HCT116 (cell line): ENCODE results near the gene PTGIS. TPM values are rescaled to one million over a fixed set of nuclear protein-coding genes. Genes with fewer than 3 reads are reported as not detected.

Source experiments
- ATAC-seq: fragments of 200-7000 bp; cut with Tn5 transposase; 2 replicates; pipeline ENCODE4 v1.9.1; 2020; ENCODE audit warnings: mild to moderate bottlenecking, moderate library complexity
- BruUV-seq: library from RNA; stranded (reverse); fragments of 400-500 nt; replicated peaks from 2 replicates; lab custom pipeline; 2021; lab: Mats Ljungman, UMichigan
- CTCF ChIA-PET: fragments of 300-600 bp; sonication (Branson Sonifier 250); formaldehyde crosslinking; loops from one replicate; lab custom pipeline; 2021; ENCODE audit warnings: antibody characterized with exemption; lab: Charles Lee
- POLR2A ChIA-PET: fragments of 300-600, 350-600 bp; sonication (Branson Sonifier 250); formaldehyde crosslinking; loops from one replicate; lab custom pipeline; 2021; ENCODE audit warnings: antibody characterized with exemption; lab: Charles Lee
- RAD21 ChIA-PET, 2 experiments: fragments of 300-600 bp; sonication (Branson Sonifier 250); formaldehyde crosslinking; loops; one replicate each; lab custom pipeline; 2023; ENCODE audit warnings: low total read pairs in 2 of 2; ENCODE audit not compliant: uncharacterized antibody in 2 of 2, unreplicated experiment in 2 of 2, low non-redundant PET in 1 of 2; lab: Charles Lee
- DNase-seq: peaks from one replicate; pipeline ENCODE4 v3.0.0-alpha.2; 2010; ENCODE audit warnings: low read depth, low spot score
- H2AFZ ChIP-seq: fragments of 200-600 bp; shearing (Covaris generic), sonication (generic); 2 replicates; pipeline ENCODE4 v1.6.1; 2017; ENCODE audit warnings: low read depth, mixed run types, mixed read lengths, antibody characterized with exemption, low read length; ENCODE audit not compliant: poor library complexity, severe bottlenecking
- H3K27ac ChIP-seq: 2 replicates; pipeline ENCODE4 v1.5.1; 2012; ENCODE audit warnings: low read depth, low read length
- H3K27me3 ChIP-seq: fragments of 200-600 bp; sonication (generic); 2 replicates; pipeline ENCODE4 v1.6.1; 2016; ENCODE audit warnings: mixed run types, low read length, mixed read lengths; ENCODE audit not compliant: insufficient read depth
- H3K36me3 ChIP-seq, 2 experiments: fragments of 200-500 bp in 1 of 2; fragments of 200-600 bp in 1 of 2; sonication (Bioruptor generic) in 1 of 2; sonication (generic) in 1 of 2; 2 replicates each; pipeline versions ENCODE4 v1.5.1 to v1.6.1; 2014 to 2016; ENCODE audit warnings: low read length in 2 of 2, inconsistent platforms in 1 of 2, mixed read lengths in 1 of 2, mixed run types in 1 of 2; ENCODE audit not compliant: insufficient read depth in 2 of 2, control insufficient read depth in 1 of 2
- H3K4me1 ChIP-seq, 2 experiments: fragments of 200-600 bp in 1 of 2; sonication (generic) in 1 of 2; 2 replicates each; pipeline versions ENCODE4 v1.5.1 to v1.6.1; 2012 to 2017; ENCODE audit warnings: low read length in 2 of 2, inconsistent platforms in 1 of 2, mild to moderate bottlenecking in 1 of 2, mixed read lengths in 1 of 2, mixed run types in 1 of 2, moderate library complexity in 1 of 2; ENCODE audit not compliant: insufficient read depth in 2 of 2, control insufficient read depth in 1 of 2
- H3K4me2 ChIP-seq: fragments of 200-600 bp; sonication (generic); 2 replicates; pipeline ENCODE4 v1.6.1; 2017; ENCODE audit warnings: mixed run types, low read length, mixed read lengths
- H3K4me3 ChIP-seq, 2 experiments: fragments of 200-600 bp in 1 of 2; sonication (generic) in 1 of 2; replicated peaks in 1 of 2; 2 replicates each; pipeline ENCODE4 v1.5.1; 2011 to 2016; ENCODE audit warnings: low read length in 2 of 2, control low read depth in 1 of 2, low read depth in 1 of 2, mild to moderate bottlenecking in 1 of 2, mixed read lengths in 1 of 2, mixed run types in 1 of 2
- H3K79me2 ChIP-seq: fragments of 200-600 bp; sonication (generic); 2 replicates; pipeline ENCODE4 v1.6.1; 2017; ENCODE audit warnings: mild to moderate bottlenecking, mixed run types, low read length, moderate library complexity, mixed read lengths; ENCODE audit not compliant: insufficient read depth
- H3K9ac ChIP-seq: fragments of 200-600 bp; sonication (generic); 2 replicates; pipeline ENCODE4 v1.6.1; 2016; ENCODE audit warnings: low read length, mixed read lengths
- H3K9me2 ChIP-seq: fragments of 200-600 bp; sonication (generic), shearing (Covaris generic); 2 replicates; pipeline ENCODE4 v1.6.1; 2017; ENCODE audit warnings: mixed run types, mild to moderate bottlenecking, moderate library complexity; ENCODE audit not compliant: insufficient read depth
- H3K9me3 ChIP-seq, 2 experiments: fragments of 200-500 bp in 1 of 2; fragments of 200-600 bp in 1 of 2; sonication (Bioruptor generic) in 1 of 2; sonication (generic) in 1 of 2; 2 replicates each; pipeline ENCODE4 v1.6.1; 2014 to 2017; ENCODE audit warnings: low read length in 2 of 2, mixed read lengths in 2 of 2, inconsistent platforms in 1 of 2, low read depth in 1 of 2, mild to moderate bottlenecking in 1 of 2, mixed run types in 1 of 2, moderate library complexity in 1 of 2; ENCODE audit not compliant: control insufficient read depth in 1 of 2, insufficient read depth in 1 of 2
- H4K20me1 ChIP-seq: fragments of 200-600 bp; sonication (generic), shearing (Covaris generic); 2 replicates; pipeline ENCODE4 v1.6.1; 2017; ENCODE audit warnings: mixed run types, mild to moderate bottlenecking, moderate library complexity; ENCODE audit not compliant: insufficient read depth
- CBX3 ChIP-seq: IDR thresholded peaks from 2 replicates; pipeline ENCODE4 v1.6.1; 2012; ENCODE audit warnings: low read depth
- POLR2A ChIP-seq: IDR thresholded peaks from 2 replicates; pipeline ENCODE4 v1.7.0; 2011; ENCODE audit warnings: borderline replicate concordance; ENCODE audit not compliant: insufficient read depth, insufficient read length; ENCODE audit errors: extremely low read depth
- SRF ChIP-seq: IDR thresholded peaks from 2 replicates; pipeline ENCODE4 v1.6.1; 2012; ENCODE audit warnings: low read depth
- intact Hi-C: fragments of 100-400 bp; cut with micrococcal nuclease; formaldehyde crosslinking; loops from 2 replicates; pipeline ENCODE4 v1.10.0; 2022
- total RNA-seq: library from RNA; stranded (reverse); gene quantifications from one replicate; pipeline ENCODE4 v1.2.1, GENCODE V29; 2021; ENCODE audit not compliant: unreplicated experiment
- TF ChIP-seq, protein P1 (sequence below), 3 experiments: fragments of 200-600 bp in 1 of 3; sonication (generic) in 1 of 3; IDR thresholded peaks in 2 of 3; conservative IDR thresholded peaks in 1 of 3; 2 replicates each; pipeline ENCODE4 v1.5.1; 2012 to 2017; ENCODE audit warnings: low read depth in 2 of 3, low read length in 2 of 3, antibody characterized with exemption in 1 of 3, borderline replicate concordance in 1 of 3, control low read depth in 1 of 3, mild to moderate bottlenecking in 1 of 3, mixed read lengths in 1 of 3, mixed run types in 1 of 3, moderate library complexity in 1 of 3; ENCODE audit not compliant: insufficient read depth in 1 of 3
- TF ChIP-seq, protein P2 (sequence below): IDR thresholded peaks from 2 replicates; pipeline ENCODE4 v1.6.1; 2011; ENCODE audit warnings: mild to moderate bottlenecking, low read length, moderate library complexity; ENCODE audit not compliant: insufficient replicate concordance; ENCODE audit errors: extremely low read depth
- TF ChIP-seq, protein P3 (sequence below): IDR thresholded peaks from 2 replicates; pipeline ENCODE4 v1.6.1; 2012

The PTGIS gene
- total RNA-seq, 1 experiment from 2014 or later: 0.25 TPM

DNA sequence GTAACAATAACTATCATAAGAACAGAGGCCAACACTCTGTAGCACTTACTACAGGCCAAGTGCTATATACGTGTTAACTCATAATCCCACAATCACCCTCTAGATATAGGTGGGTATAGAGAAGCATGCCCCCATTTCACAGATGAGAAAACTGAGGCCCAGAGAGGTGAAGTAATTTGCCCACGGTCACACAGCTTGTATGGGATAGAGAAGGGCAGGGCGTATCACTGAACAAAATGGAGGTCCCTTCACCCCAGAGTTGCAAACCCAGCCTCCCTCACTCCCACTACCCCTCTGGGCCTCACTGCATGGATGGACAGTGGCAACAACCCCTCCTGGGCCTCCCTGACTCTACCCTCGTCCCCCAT lies 31.8 kb upstream of the PTGIS start:
- H4K20me1 ChIP-seq: no peaks in the 10 kb centered on the region
- H2AFZ ChIP-seq: no peak overlapping the region
- no peaks in the 10 kb centered on the region for H3K36me3 ChIP-seq
- ChIA-PET POLR2A (no interaction called here), CTCF (interaction anchor here (1.9 kb wide), 1 partner anchor 58 kb away, joined by 4 read pairs; no protein-coding TSS in a partner anchor)
- no peak overlapping the region for H3K27ac ChIP-seq
- ATAC-seq (no peak), DNase-seq (no peak)
- BruUV-seq: no TSS peak
- H3K4me1 ChIP-seq: peaks cover 14 to 24% of the 10 kb centered on the region in 2 experiments
- H3K79me2 ChIP-seq: no peaks in the 10 kb centered on the region
- no peak overlapping the region for H3K9ac ChIP-seq
- no peaks in the 10 kb centered on the region for H3K9me2 ChIP-seq
- TF ChIP-seq, protein P1, sequence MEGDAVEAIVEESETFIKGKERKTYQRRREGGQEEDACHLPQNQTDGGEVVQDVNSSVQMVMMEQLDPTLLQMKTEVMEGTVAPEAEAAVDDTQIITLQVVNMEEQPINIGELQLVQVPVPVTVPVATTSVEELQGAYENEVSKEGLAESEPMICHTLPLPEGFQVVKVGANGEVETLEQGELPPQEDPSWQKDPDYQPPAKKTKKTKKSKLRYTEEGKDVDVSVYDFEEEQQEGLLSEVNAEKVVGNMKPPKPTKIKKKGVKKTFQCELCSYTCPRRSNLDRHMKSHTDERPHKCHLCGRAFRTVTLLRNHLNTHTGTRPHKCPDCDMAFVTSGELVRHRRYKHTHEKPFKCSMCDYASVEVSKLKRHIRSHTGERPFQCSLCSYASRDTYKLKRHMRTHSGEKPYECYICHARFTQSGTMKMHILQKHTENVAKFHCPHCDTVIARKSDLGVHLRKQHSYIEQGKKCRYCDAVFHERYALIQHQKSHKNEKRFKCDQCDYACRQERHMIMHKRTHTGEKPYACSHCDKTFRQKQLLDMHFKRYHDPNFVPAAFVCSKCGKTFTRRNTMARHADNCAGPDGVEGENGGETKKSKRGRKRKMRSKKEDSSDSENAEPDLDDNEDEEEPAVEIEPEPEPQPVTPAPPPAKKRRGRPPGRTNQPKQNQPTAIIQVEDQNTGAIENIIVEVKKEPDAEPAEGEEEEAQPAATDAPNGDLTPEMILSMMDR (IDR thresholded peaks at IDR 0.05 in 2 of 3, conservative IDR thresholded peaks at IDR 0.05 in 1 of 3; ENCODE audit: borderline replicate concordance in 1 of 3, insufficient read depth in 1 of 3, low read depth in 2 of 3, low read length in 2 of 3): no peak
- TF ChIP-seq CBX3 (no peak), POLR2A (no peak), SRF (no peak)
- TF ChIP-seq, protein P2, sequence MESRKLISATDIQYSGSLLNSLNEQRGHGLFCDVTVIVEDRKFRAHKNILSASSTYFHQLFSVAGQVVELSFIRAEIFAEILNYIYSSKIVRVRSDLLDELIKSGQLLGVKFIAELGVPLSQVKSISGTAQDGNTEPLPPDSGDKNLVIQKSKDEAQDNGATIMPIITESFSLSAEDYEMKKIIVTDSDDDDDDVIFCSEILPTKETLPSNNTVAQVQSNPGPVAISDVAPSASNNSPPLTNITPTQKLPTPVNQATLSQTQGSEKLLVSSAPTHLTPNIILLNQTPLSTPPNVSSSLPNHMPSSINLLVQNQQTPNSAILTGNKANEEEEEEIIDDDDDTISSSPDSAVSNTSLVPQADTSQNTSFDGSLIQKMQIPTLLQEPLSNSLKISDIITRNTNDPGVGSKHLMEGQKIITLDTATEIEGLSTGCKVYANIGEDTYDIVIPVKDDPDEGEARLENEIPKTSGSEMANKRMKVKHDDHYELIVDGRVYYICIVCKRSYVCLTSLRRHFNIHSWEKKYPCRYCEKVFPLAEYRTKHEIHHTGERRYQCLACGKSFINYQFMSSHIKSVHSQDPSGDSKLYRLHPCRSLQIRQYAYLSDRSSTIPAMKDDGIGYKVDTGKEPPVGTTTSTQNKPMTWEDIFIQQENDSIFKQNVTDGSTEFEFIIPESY: no peak
- TF ChIP-seq, protein P3, sequence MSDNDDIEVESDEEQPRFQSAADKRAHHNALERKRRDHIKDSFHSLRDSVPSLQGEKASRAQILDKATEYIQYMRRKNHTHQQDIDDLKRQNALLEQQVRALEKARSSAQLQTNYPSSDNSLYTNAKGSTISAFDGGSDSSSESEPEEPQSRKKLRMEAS: no peak
- TF ChIP-seq, all 23 proteins: peak for 0
- intact Hi-C loops: no loop called here
- Histone ChIP-seq H3K4me2 (no peak overlapping the region), H3K27me3 (no peaks in the 10 kb centered on the region), H3K9me3 (no peaks in the 10 kb centered on the region), H3K4me3 (no peak overlapping the region)
- RAD21 ChIA-PET: no interaction called here
